Thyroid gland (tissue), 4 donors: ENCODE data around the gene KAZN. TPM values are rescaled to one million over a fixed set of nuclear protein-coding genes. Genes with fewer than 3 reads are reported as not detected.

Source experiments
- DNase-seq, 2 donors: peaks; one replicate each; pipeline ENCODE4 v3.0.0-alpha.2; 2019
- H3K27ac ChIP-seq, 3 donors: fragments of 200-600 bp; sonication (generic); 1 replicate in 2 of 3; 2 replicates in 1 of 3; pipeline ENCODE4 v1.5.1; 2016 to 2019; ENCODE audit warnings: mild to moderate bottlenecking in 1 of 3, moderate library complexity in 1 of 3
- H3K27me3 ChIP-seq: fragments of 200-600 bp; sonication (generic); one replicate; pipeline ENCODE4 v1.5.1; 2019
- H3K36me3 ChIP-seq, 2 donors: fragments of 200-600 bp; sonication (generic); one replicate each; pipeline ENCODE4 v1.5.1; 2016 to 2019
- H3K4me1 ChIP-seq, 2 donors: fragments of 200-600 bp; sonication (generic); one replicate each; pipeline ENCODE4 v1.5.1; 2017 to 2019
- H3K4me3 ChIP-seq, 3 donors: fragments of 200-600 bp; sonication (generic); replicated peaks in 1 of 3; 1 replicate in 2 of 3; 2 replicates in 1 of 3; pipeline ENCODE4 v1.5.1; 2016; ENCODE audit warnings: mild to moderate bottlenecking in 1 of 3
- H3K9me3 ChIP-seq: fragments of 200-600 bp; sonication (generic); one replicate; pipeline ENCODE4 v1.5.1; 2017
- POLR2A ChIP-seq, 2 donors: fragments of 450-650 bp; IDR thresholded peaks; one replicate each; pipeline ENCODE4 v1.6.1; 2017; ENCODE audit warnings: antibody characterized with exemption in 2 of 2, mild to moderate bottlenecking in 2 of 2, moderate library complexity in 1 of 2
- WGBS, 2 donors: methylation state at CpG; one replicate each; pipeline ENCODE4 v1.1.5; 2017; 5-methylcytosine and 5-hydroxymethylcytosine counted together
- intact Hi-C: fragments of 100-400 bp; cut with DNase I; formaldehyde crosslinking; loops from one replicate; pipeline ENCODE4 v1.15.1; 2023
- total RNA-seq, 4 donors: library from RNA; depleted of rRNA; stranded (reverse); fragments of >200 nt; gene quantifications; one replicate each; pipeline ENCODE4 v1.2.3, GENCODE V29; 2016
- TF ChIP-seq, protein P1 (sequence below), 6 experiments: fragments of 200-600 bp in 3 of 6; fragments of 450-650 bp in 3 of 6; sonication (generic) in 3 of 6; IDR thresholded peaks; one replicate each; pipeline ENCODE4 v1.5.1; 2016 to 2019; ENCODE audit warnings: antibody characterized with exemption in 6 of 6, mild to moderate bottlenecking in 2 of 6, inconsistent platforms in 1 of 6, moderate library complexity in 1 of 6

KAZN gene
- total RNA-seq, 4 donors from 2014 or later: 14.8 to 28.6 (median 18.2) TPM

DNA sequence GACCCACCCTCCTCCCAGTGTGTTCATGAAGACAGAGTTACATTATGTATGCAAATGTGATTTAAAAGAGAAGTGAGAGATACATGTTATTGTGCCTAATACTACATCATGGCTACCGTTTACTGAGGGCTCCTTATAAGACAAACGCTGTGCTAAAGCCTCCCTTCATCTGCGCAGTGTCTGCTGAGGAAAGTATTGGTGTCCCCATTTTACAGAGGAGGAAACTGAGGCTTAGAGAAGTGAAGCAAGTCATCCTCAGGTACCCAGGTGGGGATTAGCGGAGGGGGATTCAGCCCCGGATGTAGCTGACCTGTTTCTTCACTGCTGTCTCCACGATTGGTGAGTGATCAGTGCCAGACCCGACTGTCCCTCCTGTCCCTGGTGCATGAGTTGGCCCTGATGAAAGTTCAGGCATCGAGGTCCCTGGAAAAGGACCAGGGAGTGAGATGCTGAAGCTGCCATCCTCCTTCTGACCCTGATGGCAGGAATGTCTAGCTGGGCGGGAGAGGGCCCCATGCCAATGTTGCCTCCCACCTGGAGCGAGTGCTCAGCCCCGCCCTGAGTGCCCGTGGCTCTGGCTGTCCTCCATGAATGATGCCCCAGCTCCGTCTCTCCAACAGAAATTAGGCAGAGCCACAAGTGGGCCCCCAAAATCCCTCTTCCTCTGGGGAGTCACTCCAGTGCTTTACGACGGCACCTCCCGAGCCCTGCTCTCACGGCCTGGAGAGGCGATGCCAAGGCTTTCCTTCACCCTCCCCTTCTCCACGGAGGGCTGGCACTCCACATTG is 204.7 kb downstream of the KAZN start:
- no peak for TF ChIP-seq POLR2A (IDR thresholded peaks at IDR 0.05)
- TF ChIP-seq, protein P1, sequence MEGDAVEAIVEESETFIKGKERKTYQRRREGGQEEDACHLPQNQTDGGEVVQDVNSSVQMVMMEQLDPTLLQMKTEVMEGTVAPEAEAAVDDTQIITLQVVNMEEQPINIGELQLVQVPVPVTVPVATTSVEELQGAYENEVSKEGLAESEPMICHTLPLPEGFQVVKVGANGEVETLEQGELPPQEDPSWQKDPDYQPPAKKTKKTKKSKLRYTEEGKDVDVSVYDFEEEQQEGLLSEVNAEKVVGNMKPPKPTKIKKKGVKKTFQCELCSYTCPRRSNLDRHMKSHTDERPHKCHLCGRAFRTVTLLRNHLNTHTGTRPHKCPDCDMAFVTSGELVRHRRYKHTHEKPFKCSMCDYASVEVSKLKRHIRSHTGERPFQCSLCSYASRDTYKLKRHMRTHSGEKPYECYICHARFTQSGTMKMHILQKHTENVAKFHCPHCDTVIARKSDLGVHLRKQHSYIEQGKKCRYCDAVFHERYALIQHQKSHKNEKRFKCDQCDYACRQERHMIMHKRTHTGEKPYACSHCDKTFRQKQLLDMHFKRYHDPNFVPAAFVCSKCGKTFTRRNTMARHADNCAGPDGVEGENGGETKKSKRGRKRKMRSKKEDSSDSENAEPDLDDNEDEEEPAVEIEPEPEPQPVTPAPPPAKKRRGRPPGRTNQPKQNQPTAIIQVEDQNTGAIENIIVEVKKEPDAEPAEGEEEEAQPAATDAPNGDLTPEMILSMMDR (IDR thresholded peaks at IDR 0.05): no peak
- Histone ChIP-seq H3K4me3 (no peak overlapping the region), H3K27me3 (no peaks in the 10 kb centered on the region), H3K36me3 (no peaks in the 10 kb centered on the region), H3K4me1 (no peaks in the 10 kb centered on the region), H3K27ac (no peak overlapping the region), H3K9me3 (no peaks in the 10 kb centered on the region)
- DNase-seq: no peak
- intact Hi-C loops: no loop called here
- 84 to 93% methylated on average over 19 of the region's 19 CpGs for WGBS, 2 donors

DNA sequence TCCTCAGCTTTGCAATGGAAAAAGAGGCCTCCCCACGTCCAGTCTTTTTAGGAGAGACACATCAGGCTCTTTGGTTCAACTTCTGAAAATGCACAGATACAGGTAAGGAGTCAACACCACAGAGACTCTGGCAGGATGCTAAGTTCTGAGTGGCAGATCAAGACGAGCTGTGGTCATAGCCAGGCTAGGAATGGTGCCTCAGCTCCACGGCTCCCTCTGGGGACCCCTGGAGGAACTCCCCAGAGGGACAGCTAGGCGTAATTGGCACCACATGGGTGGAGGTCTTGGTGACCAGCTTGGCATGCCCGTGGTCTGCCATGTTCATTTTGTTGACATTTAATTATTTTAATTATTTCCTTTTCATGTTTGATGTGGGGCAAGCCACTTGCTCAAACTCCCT is 206.1 kb downstream of the KAZN start:
- DNase-seq: no peak
- no peak for TF ChIP-seq POLR2A (IDR thresholded peaks at IDR 0.05)
- TF ChIP-seq, protein P1 (IDR thresholded peaks at IDR 0.05): no peak
- Histone ChIP-seq H3K36me3 (no peaks in the 10 kb centered on the region), H3K27me3 (no peaks in the 10 kb centered on the region), H3K4me1 (no peaks in the 10 kb centered on the region), H3K9me3 (no peaks in the 10 kb centered on the region), H3K27ac (no peak overlapping the region), H3K4me3 (no peak overlapping the region)
- intact Hi-C loops: no loop called here
- WGBS, 2 donors: 63 to 75% methylated on average over 5 of the region's 5 CpGs

DNA sequence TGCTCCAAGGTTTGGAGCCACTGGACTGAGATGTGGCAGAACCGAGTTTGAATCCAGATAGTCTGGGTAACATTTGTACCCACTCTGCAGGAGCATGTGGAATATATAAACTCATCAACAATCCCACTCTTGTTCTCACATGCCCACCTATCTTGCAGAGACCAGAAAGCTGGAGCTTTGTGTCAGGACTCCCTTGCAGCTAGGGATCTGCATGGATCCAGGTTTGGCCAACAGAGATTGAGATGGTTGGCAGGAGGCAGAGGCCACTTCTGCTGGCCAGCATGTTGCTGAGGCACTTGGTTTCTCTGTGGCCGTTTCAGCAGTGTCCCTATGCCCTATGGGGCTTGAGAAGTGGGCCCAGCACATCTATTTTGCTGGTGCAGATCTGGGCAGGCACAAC is 208.3 kb downstream of the KAZN start:
- Histone ChIP-seq H3K4me1 (no peaks in the 10 kb centered on the region), H3K27ac (no peak overlapping the region), H3K9me3 (no peaks in the 10 kb centered on the region), H3K4me3 (no peak overlapping the region), H3K36me3 (no peaks in the 10 kb centered on the region), H3K27me3 (no peaks in the 10 kb centered on the region)
- intact Hi-C loops: no loop called here
- 91 to 92% methylated on average over 1 to 2 of the region's 2 CpGs for WGBS, 2 donors
- DNase-seq: no peak
- no peak for TF ChIP-seq POLR2A (IDR thresholded peaks at IDR 0.05)
- TF ChIP-seq, protein P1 (IDR thresholded peaks at IDR 0.05): no peak

DNA sequence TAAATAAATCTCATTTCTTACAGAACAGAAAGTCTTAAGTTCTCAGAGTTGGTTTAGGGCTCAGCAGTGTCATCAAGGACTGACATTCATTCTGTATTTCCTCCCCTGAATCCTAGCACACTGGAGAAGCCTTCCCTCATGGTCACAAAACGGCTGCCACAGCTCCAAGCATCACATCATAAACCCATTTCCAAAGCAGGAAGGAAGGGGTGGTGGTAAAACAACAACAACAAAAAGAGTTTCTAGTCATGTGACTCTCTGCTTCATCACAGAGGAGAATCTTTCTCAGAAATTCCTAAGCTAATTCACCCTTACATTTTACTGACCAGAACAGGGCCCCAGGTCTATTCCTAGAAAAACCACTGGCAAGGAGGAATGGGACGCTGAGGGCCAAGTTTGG is 210.3 kb downstream of the KAZN start:
- WGBS, 2 donors: 90% methylated on average over 2 of the region's 2 CpGs

More for the DNA sequence above, 210.3 kb downstream of the KAZN start:
- Histone ChIP-seq H3K4me1 (no peaks in the 10 kb centered on the region), H3K9me3 (no peaks in the 10 kb centered on the region), H3K36me3 (no peaks in the 10 kb centered on the region), H3K27ac (no peak overlapping the region), H3K27me3 (no peaks in the 10 kb centered on the region), H3K4me3 (no peak overlapping the region)
- no peak for DNase-seq
- no peak for TF ChIP-seq POLR2A (IDR thresholded peaks at IDR 0.05)
- TF ChIP-seq, protein P1 (IDR thresholded peaks at IDR 0.05): no peak
- intact Hi-C loops: no loop called here
